Hematopoietic multipotent progenitor cell treated with erythropoietin and hydrocortisone succinate and interleukin-3 and kit ligand, for 6 days (in vitro differentiated cells): ENCODE measurements around the gene DTD1.

ENCODE experiments used
- DNase-seq: peaks from one replicate; pipeline ENCODE4 v3.0.0-alpha.2; 2015

Gene DTD1

DNA sequence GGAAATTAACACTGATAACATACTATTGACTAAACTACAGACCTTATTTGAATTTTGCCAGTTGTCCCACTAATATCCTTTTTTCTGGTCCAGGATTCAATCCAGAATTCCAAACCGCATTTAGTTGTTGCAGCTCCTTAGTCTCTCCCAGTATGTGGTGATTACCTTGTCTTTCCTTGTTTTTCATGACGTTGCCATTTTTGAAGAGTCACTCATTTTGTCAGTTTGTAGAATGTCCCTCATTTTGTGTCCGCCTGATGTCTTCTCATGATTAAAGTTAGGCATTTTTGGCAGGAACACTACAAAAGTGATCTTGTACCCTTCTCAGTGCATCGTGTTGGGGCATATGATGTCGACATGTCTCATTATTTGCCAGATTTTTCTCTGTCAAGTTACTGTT lies 33.1 kb downstream of the DTD1 start:
- DNase-seq = no peak

DNA sequence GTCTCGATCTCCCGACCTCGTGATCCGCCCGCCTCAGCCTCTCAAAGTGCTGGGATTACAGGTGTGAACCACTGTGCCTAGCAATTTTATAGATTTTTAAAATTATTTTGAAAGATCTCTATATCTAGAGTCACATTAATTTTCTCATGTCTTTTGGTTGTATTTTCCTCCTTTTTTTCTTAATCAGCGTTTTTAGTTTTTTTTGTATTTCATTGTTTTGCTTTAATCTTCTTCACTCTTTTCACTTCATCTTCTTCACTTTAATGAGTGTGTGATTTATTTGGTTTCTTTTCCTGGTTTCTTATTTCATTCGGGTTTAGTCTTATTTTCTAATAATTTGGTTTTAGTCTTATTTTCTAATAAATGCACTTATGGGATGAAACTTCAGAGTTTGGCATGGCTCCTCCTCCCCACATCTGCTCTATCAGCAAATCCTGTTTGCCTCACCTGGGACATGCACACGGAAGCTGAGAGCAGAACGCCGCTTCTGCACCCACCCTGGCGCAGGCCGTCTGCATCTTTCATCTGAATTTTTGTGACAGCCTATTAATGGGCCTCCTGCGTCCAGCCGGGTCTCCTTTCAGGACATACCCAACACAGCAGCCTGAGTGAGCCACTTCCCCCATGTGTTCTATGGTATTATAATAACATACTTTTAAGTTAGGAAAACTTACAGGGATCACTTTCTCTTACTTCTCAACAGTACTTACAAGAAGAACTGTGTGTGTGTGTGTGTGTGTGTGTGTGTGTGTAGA lies 35.5 kb downstream of the DTD1 start:
- no peak for DNase-seq

GRCh38 chr20:18624948-18625347 lies 37.1 kb downstream of the DTD1 start:
- peak; percentile 82 for DNase-seq

DNA sequence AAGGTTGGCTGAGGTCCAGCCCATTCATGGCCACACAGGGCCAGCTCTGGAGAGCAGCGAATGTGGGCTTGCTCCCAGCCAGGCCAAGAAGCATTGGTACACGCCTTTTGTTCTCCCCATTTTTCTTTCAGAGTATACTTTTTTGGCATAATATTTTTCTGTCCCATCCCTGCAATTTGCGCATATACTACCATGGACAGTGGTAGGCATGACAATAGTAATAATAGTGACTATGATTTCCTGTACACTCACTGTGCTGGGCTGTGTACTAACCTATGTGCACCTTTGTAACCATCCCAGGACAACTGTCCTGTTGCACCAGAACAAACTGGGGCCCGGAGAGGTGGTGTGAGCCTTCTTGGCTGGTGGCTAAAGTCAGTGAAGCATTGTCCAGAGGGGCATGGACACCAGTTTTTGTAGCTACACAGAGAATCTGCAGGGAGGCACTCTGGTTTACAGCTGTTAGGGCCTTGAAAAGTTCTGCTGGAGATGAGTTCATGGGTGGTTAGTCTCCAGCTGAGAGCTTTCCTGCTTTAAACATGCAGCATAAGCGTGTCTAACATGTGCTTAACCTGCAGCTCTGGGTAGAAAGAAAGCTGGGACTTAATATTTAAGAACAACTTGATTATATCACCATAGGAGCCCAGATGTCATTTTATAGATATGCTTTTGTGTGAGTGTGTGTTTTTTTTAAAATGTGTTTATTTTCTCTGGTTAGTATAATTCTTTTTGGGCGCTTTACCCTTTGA lies 38.2 kb downstream of the DTD1 start:
- no peak for DNase-seq

- peak; percentile 21 for DNase-seq
Measured at GRCh38 chr20:18628330-18628920, 40.6 kb downstream of the DTD1 start.

- peak; percentile 81 for DNase-seq
Measured at GRCh38 chr20:18632196-18632789, 44.4 kb downstream of the DTD1 start.

DNA sequence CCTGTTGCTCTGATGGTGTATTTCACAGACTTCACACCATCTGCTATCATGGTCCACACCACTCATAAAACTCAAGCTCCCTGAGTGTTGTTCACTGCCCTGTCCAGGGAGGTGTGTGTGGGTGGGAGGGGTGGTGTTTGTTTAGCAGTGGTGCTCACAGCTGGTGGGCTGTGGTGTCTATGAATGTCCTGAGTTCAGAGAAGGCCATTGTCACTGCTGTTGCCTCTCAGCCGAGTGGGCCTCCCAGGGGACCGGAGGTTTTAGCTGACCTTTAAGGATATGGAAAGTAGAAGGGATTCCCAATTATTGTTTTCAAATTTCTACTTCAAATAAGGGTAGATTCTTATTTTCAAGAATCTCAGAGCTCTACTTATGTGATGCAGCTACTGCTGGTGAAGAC lies 45.6 kb downstream of the DTD1 start:
- DNase-seq = no peak

GRCh38 chr20:18634501-18634900 lies 46.6 kb downstream of the DTD1 start:
- DNase-seq = no peak

DNA sequence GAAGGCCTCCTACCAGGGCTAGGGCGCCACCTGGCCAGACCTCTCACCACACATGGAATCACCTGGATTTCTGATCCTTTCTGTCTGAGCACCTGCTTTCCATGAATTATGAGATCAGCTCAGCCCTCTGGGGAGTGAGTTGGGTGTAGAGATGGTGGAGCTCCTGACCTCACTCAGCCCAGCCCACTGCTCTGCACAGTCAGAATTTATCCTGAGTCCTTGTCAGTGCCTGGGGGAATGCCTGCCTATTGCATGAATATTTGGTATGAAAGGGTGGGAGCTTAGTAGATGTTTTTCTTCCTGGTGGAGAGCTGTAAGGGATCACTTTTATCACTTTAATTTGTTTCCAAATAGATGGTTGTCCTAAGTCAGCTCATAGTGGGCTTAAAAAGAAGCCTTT lies 47.5 kb downstream of the DTD1 start:
- DNase-seq = no peak

DNA sequence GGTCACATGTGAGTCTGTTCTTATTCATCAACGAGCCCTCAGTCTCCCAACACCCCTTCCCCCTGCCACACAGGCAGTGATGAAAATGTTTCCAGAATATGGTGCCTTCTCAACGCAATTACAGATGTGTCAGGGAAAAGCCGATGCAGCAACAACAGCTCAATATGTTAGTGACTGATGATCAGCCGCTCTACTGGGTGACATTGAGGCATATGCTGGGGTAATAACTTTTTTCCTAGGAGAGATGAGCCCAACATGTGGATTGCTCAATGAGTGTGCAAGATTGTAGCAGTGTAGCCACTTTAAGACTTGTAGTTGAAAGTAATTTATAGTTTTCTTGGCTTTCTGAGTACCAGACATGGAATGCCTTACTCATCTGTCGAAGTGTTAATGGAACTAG lies 49.4 kb downstream of the DTD1 start:
- DNase-seq = no peak

DNA sequence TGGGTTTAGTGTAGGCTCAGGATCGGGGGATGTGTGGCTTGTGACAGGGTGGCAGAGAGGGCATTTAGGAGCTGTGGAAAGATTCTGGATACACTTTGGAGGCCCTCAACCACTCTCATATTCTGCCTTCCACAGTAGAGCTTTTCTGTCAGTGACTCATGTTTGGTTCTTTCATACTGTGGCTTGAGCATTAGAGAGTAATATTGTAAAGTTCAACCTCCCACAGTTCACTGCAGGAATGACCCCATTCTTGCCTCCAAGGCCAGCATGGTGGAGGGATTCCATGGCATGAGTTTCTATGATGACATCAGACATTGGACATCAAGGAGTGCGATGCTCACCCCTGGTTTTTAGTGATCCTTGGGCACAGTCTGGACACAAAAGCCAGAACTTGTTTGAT lies 50.9 kb downstream of the DTD1 start:
- no peak for DNase-seq

DNA sequence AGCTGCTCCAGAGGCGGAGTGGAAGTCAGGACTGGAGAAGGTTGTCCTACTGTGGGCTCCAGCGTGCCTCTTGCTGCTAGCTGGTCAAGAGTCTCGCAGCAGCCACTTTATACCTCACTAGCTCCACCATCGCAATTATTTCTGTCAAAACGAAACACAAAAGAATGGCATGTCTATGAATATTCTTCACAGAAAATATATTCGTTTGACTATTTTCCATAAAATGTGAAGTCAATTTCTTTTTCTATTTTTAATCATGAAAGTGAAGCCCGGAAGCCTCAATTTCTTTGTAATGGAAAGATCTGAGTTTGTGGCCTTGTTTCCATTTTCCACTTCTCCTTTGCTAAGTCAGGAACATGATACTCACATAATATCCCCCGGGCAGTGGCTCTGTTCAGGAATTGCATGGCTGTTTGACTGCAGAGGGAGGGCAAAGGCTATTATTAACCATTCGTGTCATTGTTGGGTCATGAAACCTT lies 51.7 kb downstream of the DTD1 start:
- DNase-seq = no peak

- DNase-seq = no peak
Measured at GRCh38 chr20:18645196-18645745, 57.4 kb downstream of the DTD1 start.

GRCh38 chr20:18645851-18646250 lies 58.0 kb downstream of the DTD1 start:
- DNase-seq = no peak

DNA sequence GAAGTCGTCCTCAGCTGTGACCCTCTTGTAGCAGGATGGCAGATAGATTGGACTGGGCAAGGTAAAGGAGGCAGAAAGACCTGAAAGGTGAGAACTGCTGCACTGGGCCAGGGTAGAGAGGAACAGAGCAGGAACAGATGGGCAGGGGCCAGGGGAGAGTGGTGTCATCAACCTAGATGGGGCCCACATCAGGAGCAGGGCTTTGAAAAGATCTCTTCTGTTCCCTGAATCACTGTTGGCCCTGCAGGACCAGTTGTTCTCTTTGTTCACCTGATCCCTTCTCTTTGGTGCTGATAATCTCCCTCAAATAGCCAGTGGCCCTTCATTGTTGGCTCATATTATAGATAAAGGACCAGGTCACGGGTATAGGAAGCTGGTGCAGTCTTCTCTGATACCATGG lies 59.9 kb downstream of the DTD1 start:
- DNase-seq = no peak

- peak; percentile 33 for DNase-seq
Measured at GRCh38 chr20:18650224-18650623, 62.4 kb downstream of the DTD1 start.

DNA sequence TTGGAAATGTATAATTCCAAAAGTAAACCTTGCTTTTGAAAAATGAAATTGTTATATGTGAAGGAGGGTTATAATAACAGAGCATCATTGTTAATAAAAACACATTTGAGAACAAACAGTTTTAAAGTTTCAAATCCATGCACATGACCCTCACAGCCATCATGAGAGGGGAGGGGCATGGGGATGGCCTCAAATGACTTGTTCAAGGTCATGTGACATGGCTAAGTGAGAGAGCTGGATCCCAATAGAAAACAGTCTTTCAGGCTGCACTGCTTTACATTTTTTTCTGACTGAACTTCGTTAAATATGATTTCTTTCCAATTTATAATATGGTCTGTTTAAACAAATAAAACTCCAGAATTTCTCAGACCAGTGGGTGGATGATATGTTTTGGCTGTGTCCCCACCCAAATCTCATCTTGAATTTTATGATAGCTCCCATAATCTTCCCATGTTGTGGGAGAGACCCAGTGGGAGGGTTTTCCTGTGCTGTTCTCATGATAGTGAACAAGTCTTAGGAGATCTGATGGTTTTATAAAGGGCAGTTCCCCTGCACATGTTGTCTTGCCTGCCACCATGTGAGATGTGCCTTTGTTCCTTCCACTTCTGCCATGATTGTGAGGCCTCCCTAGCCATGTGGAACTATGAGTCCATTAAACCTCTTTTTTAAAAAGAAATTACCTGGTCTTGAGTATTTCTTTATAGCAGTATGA lies 66.0 kb downstream of the DTD1 start:
- no peak for DNase-seq

GRCh38 chr20:18654448-18654773 lies 66.6 kb downstream of the DTD1 start:
- no peak for DNase-seq

DNA sequence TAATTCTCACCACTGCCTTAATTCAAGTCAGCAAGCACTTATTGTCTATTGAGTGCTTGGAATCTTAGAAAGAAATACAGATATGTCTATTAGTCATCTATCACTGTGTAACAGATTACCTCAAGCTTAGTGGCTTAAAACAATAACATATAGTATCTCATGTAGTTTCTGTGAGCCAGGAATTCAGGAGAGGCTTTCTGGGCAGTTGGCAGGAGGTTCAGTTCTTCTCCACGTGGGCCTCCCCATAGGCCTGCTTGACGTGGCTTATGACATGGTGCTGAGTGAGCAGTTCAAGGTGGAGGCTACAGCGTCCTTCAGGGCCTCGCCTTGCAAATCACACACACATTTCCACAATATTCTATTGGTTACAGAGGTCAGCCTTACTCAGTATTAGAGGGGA lies 69.7 kb downstream of the DTD1 start:
- DNase-seq = no peak

DNA sequence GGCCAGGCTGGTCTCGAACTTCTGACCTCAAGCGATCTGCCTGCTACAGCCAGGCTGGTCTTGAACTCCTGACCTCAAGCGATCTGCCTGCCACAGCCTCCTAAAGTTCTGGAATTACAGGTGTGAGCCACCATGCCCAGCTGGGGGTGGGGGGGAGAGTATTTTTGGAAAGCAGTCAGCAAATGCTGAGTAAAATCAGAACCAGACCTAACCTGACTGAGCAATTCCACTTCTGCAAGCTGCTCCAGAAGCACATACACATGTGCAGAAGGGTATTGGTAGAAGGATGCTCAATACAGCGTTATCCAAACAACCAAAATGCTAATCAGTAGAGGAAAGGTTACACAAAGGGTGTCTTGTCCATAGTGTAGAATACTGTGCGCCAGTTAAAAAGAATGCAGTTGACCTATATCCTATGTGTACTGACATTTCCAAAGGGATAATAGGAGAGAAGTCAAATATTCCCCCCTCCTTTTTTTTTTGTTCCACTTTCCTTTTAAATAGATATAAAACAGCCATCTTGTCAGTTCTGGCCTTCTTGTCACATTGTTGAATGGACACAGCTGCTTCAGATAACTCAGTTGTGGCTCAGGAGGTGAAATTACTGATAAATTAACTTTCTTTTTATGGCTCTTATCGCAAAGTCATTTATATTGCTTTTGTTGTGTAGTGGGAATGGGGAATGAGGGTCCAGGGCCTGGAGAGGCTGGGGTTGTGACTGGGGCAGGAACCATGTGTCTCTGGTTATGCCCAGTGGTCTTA lies 74.6 kb downstream of the DTD1 start:
- no peak for DNase-seq

GRCh38 chr20:18663932-18664331 lies 76.1 kb downstream of the DTD1 start:
- DNase-seq = no peak

DNA sequence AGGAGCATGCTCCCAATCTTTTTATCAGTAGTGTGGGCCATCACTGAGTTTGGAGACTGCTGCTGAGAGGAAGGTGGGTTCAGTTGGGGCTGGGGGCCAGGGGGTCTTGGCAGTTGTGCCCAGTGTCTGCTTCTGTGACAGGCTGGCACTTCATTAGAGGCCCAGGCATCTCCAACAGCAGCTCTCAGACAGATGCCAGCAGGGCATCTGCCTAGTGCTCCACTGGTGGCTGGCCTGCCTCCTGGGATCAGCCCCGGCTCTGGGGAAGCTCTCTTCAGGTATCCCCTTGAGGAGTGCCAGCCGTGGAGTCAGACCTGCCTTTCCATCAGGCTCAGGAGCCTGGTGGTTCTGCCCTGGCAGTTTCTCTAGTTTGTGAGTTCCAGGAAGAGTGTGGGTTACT lies 77.3 kb downstream of the DTD1 start:
- no peak for DNase-seq
